ENCODE measurements around the gene RASGRP3.
"Not testable (repeated sequence)": the region's sequence is repeated elsewhere in the genome, so short reads cannot be mapped to it uniquely, and the experiment has no call there.

RASGRP3 gene

GRCh38 chr2:33458248-33458819, 18.1 kb upstream of the RASGRP3 start:
- no peak for DNase-seq

DNA sequence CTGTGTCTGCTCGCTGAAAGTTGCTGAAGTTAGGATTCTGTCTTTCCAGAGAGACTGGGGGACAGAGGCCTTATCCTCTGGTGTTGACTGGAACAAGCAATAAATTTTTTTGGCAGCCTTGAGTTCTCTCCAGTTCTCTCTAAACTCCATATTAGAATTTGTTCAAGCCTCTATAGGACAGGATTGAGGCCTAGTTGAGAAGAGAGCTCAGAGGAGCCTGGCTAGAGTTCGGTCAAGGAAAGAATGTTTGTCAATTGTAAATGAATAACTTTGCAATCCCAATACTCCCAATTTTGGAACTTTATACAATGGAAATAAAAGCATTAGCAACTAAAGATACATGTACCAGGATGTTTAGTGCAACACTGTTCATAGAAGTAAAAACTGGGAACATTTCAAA, 16.7 kb upstream of the RASGRP3 start:
- no peak for DNase-seq

- DNase-seq: not testable (repeated sequence)
These were observed 13.9 kb upstream of the RASGRP3 start for GRCh38 chr2:33462512-33462911.

GRCh38 chr2:33467413-33467812, 9.0 kb upstream of the RASGRP3 start:
- DNase-seq: no peak

DNA sequence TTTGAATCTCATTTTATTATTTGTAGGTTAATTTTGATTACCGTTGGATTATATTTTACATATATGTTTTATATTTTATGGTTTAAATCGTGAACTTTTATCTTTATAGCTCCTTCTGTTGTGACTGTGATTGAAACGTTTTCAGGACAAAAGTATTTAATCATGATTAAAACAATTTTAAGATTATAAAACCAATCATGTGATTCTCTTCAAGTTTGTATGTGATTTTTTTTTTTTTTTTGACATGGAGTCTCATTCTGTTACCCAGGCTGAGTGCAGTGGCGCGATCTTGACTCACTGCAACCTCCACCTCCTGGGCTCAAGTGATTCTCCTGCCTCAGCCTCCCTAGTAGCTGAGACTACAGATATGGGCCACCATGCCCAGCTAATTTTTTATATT, 7.2 kb upstream of the RASGRP3 start:
- no peak for DNase-seq

DNA sequence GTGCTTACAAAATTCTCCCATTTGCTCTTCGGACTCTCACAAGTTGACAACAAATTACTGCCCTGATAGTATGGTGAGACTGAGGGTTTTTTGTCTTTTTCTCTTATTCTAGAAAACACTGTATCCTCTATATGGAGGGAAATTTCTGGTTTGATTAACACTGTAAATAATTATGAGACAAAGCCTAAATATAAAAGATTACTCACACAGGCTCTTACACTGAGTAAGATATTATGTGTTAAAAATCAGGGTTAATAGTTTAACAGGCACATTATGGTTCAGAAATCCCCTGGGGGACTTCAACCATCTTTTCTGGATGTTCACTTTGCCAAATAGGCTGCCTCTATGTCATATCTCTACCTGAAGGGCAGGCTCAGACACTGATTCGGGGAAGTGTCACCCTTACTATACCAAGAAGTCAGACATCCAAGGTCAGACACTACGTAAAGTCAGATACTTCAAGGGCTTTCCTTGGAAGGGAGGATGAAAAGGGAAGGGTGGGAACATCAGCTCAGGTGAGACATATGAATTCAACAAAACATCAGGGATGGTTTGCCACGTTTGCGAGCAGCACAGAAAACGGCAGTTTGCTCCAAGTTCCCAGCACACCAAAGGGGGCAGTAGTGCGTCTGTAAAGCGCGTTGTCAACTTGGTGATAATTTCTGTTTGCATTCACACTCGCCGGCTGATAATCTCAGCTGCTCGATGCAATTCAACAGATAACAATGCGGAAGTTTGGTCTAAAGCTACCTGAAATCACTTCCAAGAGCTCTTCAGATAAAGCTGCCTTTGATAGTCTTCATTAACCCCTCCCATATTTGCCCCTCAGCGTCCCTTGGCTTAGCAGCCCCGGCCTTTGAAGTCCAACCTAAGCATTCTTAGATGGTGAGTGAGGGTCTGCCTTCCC, 972 bp upstream of the RASGRP3 start:
- peak; percentile 47 for DNase-seq

GRCh38 chr2:33476793-33477190, 343 bp downstream of the RASGRP3 start:
- no peak for DNase-seq

GRCh38 chr2:33477473-33478468, 1.3 kb downstream of the RASGRP3 start:
- DNase-seq: no peak

DNA sequence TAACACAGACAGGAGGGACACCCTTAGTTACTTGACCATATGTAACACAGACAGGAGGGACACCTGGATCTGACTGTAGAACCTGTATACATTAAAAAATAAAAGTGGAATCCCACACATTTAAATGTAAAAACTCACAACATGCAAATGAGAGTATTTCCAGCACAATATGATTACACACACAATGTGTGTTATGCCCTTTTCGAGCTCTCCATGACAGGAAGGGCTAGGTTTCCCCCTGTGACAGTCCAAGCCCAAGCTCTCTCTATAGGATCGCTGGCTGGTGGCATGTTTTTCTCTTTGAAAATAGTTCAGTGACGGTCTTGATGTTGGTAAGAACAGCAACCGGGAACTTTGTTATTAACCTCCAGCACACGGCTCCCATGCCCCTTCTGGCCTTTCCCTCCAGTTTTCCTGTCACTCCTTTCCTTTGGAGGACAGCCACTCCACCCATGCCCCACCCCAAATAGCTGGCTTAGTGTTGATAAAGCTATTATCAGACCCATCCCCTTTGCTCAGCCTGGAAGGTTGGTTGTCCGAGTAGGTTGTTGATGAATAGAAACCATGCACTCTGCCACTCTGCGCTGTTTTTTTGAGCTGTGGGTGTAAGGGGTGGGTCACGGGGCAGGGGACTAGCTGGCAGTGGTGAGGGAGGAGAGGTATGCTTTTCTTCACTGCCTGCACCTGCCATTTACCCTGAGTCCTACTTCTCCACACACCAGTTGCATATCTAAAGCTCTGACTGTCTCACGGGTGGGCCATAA, 2.7 kb downstream of the RASGRP3 start:
- no peak for DNase-seq

GRCh38 chr2:33482518-33482917, 6.1 kb downstream of the RASGRP3 start:
- no peak for DNase-seq

DNA sequence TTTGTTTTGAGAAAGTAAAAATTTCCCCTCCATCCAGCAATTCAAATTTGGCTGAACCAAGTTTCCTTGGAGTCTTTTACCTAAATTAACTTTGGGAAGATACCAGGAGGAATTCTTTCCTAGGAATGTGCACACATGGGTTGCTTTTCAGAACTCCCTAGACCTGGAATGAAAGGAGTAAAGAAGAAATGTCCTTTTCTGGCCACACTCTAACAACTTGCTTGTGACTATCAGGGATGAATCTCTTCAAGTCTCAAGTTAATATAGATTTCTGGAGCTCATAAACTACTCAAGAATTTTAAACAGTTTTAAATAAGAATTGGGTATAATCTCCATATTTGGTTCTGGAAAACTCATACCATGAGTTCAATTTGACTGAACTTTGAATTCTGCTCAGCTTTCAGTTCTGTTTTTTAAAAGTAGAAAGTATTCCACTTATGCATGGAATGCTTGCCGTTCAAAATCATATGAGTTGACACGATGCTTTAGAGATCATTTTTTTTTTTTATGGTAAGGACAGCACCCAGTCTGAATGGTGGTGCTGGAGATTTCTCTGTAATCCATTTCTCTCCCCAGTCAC, 7.7 kb downstream of the RASGRP3 start:
- DNase-seq: no peak

- no peak for DNase-seq
These were observed 8.6 kb downstream of the RASGRP3 start for GRCh38 chr2:33485051-33485450.

DNA sequence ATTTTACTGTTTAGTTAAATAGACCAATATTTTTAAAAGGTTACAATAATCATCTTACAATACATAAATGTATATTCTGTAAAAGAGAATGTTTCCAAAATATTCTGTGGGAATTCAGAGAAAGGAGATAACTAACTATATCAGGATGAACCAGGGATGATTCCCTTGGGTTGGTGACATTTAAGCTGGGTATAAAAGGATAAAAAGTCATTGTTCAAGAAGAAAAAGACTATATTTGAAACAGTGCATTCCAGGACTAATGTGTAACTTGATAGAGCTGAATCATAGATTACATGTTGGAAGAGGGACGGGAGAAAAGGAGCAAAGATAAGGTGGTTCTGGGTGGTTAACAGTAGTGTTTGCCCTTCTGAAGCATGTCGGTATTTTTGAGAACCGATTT, 10.1 kb downstream of the RASGRP3 start:
- DNase-seq: no peak

- DNase-seq: no peak
These were observed 11.8 kb downstream of the RASGRP3 start for GRCh38 chr2:33488178-33488690.

- no peak for DNase-seq
These were observed 12.5 kb downstream of the RASGRP3 start for GRCh38 chr2:33488715-33489540.

- DNase-seq: no peak
These were observed 13.5 kb downstream of the RASGRP3 start for GRCh38 chr2:33489835-33490431.

DNA sequence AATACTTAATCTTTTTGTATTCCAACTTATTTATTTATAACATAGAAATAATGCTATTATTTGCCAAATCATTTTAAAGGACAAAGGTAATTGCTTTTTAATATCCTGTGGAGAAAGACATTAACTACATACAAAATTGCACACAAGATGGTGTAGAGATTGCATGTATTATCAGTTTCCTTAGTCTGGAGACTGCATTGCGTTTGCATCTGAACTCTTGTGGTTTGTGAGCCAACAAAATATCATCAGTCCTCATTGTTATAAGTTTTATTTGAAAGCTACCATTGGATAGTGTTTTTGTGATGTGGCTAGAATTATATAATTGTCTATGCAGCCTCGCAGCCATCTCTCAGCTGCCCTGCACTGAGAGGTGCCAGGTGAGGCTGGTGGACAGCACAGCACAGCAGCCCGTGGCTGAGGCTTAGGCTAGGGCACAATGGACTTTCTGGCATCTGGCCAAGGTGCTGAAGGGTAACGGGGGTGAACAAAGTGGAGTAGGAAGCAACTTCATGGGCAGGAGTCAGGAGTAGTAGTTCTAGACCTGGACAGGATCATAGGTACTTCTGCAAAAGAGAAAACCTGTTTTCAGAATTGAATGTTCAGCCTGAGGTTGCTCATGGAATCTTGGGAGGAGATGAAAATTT, 15.1 kb downstream of the RASGRP3 start:
- no peak for DNase-seq

DNA sequence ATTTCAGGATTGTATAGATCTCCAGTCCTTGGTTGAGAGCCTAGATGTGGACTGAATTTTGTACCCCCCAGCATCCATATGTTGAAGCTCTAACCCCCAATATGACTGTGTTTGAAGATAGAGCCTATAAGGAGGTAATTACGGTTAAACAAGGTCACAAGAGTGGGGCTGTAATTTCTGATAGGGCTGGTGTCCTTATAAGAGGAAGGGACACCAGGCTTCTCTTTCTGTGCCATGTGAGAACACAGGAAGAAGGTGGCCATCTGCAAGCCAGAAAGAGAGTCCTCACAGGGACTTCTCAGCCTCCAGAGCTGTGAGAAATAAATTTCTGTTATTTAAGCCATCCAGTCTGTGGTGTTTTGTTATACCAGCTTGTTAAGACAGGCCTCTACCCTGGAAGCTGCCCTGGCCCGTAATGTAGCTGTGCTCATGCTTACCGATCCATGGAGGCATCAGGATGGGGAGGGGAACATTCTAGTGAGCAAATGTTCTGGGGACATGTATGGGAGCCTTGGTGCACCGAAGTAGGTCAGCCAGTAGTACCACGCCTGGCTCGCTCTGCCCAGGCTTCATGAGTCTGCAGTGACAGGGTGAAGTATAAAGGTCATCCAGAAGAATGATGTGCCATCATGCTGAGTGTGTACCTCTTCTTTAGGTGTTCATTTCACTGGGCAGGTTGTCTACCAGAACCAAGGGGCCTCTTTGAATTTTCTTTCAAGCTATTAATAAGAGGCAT, 16.1 kb downstream of the RASGRP3 start:
- DNase-seq: no peak

DNA sequence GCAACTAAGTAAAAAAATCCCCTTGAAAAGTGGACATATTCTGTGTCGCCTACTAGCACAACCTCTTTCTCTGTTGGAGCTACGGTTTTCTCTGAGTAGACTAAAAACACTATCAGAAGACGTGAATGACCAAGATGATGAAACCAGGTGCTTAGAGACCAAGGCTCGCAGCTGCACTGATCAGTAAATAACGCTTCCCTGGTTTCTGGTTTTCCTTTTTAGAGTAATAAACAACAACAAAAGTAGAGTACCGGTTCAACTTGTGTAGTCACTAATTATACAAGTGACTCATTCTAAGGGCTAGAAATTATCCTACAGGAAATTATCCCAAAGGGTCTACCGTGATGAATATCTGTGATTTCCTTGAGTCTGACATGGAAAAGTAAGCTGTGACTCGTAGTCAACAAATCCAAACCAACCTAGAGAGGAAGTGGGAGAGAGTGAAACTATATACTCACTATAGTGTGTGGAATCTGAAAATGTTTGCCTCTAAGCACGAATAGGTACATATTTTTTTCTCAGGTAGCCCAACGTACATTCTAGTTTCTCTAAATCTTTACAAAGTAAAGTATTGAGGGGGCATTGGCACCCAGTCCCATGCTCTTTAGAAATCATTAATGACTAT, 17.8 kb downstream of the RASGRP3 start:
- DNase-seq: no peak
